HEK293 (cell line): ENCODE data around the gene CYP2D6.
"Not testable (repeated sequence)": the region's sequence is repeated elsewhere in the genome, so short reads cannot be mapped to it uniquely, and the experiment has no call there.

Source experiments
- CTCF ChIA-PET: fragments of 350-600 bp; formaldehyde crosslinking; extraction: SDS; loops from one replicate; lab custom pipeline; 2021; ENCODE audit warnings: antibody characterized with exemption; lab: Yijun Ruan, JAX
- POLR2A ChIA-PET: fragments of 300-600 bp; formaldehyde crosslinking; extraction: SDS; loops from one replicate; lab custom pipeline; 2020; ENCODE audit warnings: antibody characterized with exemption, inconsistent platforms; lab: Yijun Ruan, JAX
- H3K27ac ChIP-seq: fragments of 200-500 bp; sonication (Bioruptor generic); 2 replicates; pipeline ENCODE4 v1.5.1; 2014; ENCODE audit warnings: low read depth, low read length, control low read depth, inconsistent platforms; ENCODE audit errors: extremely low read depth
- H3K36me3 ChIP-seq, 2 experiments: fragments of 200-500 bp in 1 of 2; sonication (Bioruptor generic) in 1 of 2; 1 replicate in 1 of 2; 2 replicates in 1 of 2; pipeline ENCODE4 v1.5.1; 2014 to 2017; ENCODE audit warnings: inconsistent platforms in 2 of 2, low read length in 2 of 2; ENCODE audit not compliant: control insufficient read depth in 2 of 2, insufficient read depth in 1 of 2
- H3K4me1 ChIP-seq: fragments of 200-500 bp; sonication (Bioruptor generic); 2 replicates; pipeline ENCODE4 v1.5.1; 2014; ENCODE audit warnings: mild to moderate bottlenecking, low read length, inconsistent platforms; ENCODE audit not compliant: control insufficient read depth, insufficient read depth
- H3K4me3 ChIP-seq: 2 replicates; pipeline ENCODE4 v1.5.1; 2011; ENCODE audit warnings: low read depth, mild to moderate bottlenecking, control low read depth, low read length, moderate library complexity
- H3K9me3 ChIP-seq: fragments of 200-500 bp; sonication (Bioruptor generic); 2 replicates; pipeline ENCODE4 v1.5.1; 2014; ENCODE audit warnings: low read depth, low read length, inconsistent platforms; ENCODE audit not compliant: control insufficient read depth, insufficient read depth
- EGR2 ChIP-seq: fragments of 450-650 bp; formaldehyde crosslinking; IDR thresholded peaks from 2 replicates; pipeline ENCODE4 v1.5.1; 2016; ENCODE audit warnings: low read depth, missing biosample characterization, missing genetic modification characterization
- HOXC10 ChIP-seq: sonication (generic); formaldehyde crosslinking; IDR thresholded peaks from 2 replicates; pipeline ENCODE4 v1.8.1; 2023; ENCODE audit warnings: mild to moderate bottlenecking, missing genetic modification reagents
- MYNN ChIP-seq: fragments of 450-650 bp; formaldehyde crosslinking; IDR thresholded peaks from 2 replicates; pipeline ENCODE4 v1.5.1; 2016; ENCODE audit warnings: missing biosample characterization, missing genetic modification characterization, borderline replicate concordance
- REPIN1 ChIP-seq: fragments of 450-650 bp; formaldehyde crosslinking; IDR thresholded peaks from 2 replicates; pipeline ENCODE4 v1.5.1; 2017; ENCODE audit warnings: missing biosample characterization, missing genetic modification characterization, low read depth
- TCF7L2 ChIP-seq: IDR thresholded peaks from 2 replicates; pipeline ENCODE4 v1.6.1; 2011; ENCODE audit warnings: low read depth, mild to moderate bottlenecking, inconsistent platforms, low read length, moderate library complexity, borderline replicate concordance
- ZBTB1 ChIP-seq: fragments of 450-650 bp; formaldehyde crosslinking; IDR thresholded peaks from 2 replicates; pipeline ENCODE4 v1.5.1; 2016; ENCODE audit warnings: missing biosample characterization, missing genetic modification characterization
- ZNF112 ChIP-seq: fragments of 450-650 bp; formaldehyde crosslinking; IDR thresholded peaks from 2 replicates; pipeline ENCODE4 v1.5.0; 2017; ENCODE audit warnings: missing biosample characterization, missing genetic modification characterization
- ZNF114 ChIP-seq: fragments of 450-650 bp; formaldehyde crosslinking; IDR thresholded peaks from 2 replicates; pipeline ENCODE4 v1.5.0; 2017; ENCODE audit warnings: missing biosample characterization, missing genetic modification characterization
- ZNF169 ChIP-seq: fragments of 450-650 bp; formaldehyde crosslinking; IDR thresholded peaks from 2 replicates; pipeline ENCODE4 v1.5.1; 2016; ENCODE audit warnings: missing biosample characterization, missing genetic modification characterization
- ZNF18 ChIP-seq: fragments of 450-650 bp; formaldehyde crosslinking; IDR thresholded peaks from 2 replicates; pipeline ENCODE4 v1.5.1; 2016; ENCODE audit warnings: missing biosample characterization, missing genetic modification characterization
- ZNF248 ChIP-seq: fragments of 450-650 bp; formaldehyde crosslinking; IDR thresholded peaks from 2 replicates; pipeline ENCODE4 v1.5.1; 2017; ENCODE audit warnings: missing biosample characterization, missing genetic modification characterization
- ZNF488 ChIP-seq: fragments of 450-650 bp; formaldehyde crosslinking; IDR thresholded peaks from 2 replicates; pipeline ENCODE4 v1.5.1; 2016; ENCODE audit warnings: missing biosample characterization, missing genetic modification characterization
- ZNF501 ChIP-seq: fragments of 450-650 bp; formaldehyde crosslinking; IDR thresholded peaks from 2 replicates; pipeline ENCODE4 v1.5.1; 2016; ENCODE audit warnings: missing biosample characterization, missing genetic modification characterization
- ZNF510 ChIP-seq: fragments of 450-650 bp; formaldehyde crosslinking; IDR thresholded peaks from 2 replicates; pipeline ENCODE4 v1.5.1; 2018; ENCODE audit warnings: mild to moderate bottlenecking, missing genetic modification characterization, missing biosample characterization; ENCODE audit not compliant: insufficient replicate concordance
- ZNF560 ChIP-seq: fragments of 450-650 bp; formaldehyde crosslinking; IDR thresholded peaks from 2 replicates; pipeline ENCODE4 v1.5.1; 2017; ENCODE audit warnings: missing biosample characterization, missing genetic modification characterization, borderline replicate concordance
- ZNF701 ChIP-seq: fragments of 450-650 bp; formaldehyde crosslinking; IDR thresholded peaks from 2 replicates; pipeline ENCODE4 v1.5.1; 2016; ENCODE audit warnings: missing biosample characterization, missing genetic modification characterization
- ZNF792 ChIP-seq: fragments of 450-650 bp; formaldehyde crosslinking; IDR thresholded peaks from 2 replicates; pipeline ENCODE4 v1.5.1; 2016; ENCODE audit warnings: missing biosample characterization, missing genetic modification characterization
- TF ChIP-seq, protein P1 (sequence below): fragments of 450-650 bp; formaldehyde crosslinking; IDR thresholded peaks from 2 replicates; pipeline ENCODE4 v1.5.1; 2017; ENCODE audit warnings: missing biosample characterization, missing genetic modification characterization

CYP2D6 gene

GRCh38 chr22:42128007-42128406, 2.6 kb downstream of the CYP2D6 start:
- H3K4me3 ChIP-seq, CTCF ChIA-PET, H3K27ac ChIP-seq, H3K4me1 ChIP-seq, H3K9me3 ChIP-seq, POLR2A ChIA-PET, H3K36me3 ChIP-seq: not testable (repeated sequence)

DNA sequence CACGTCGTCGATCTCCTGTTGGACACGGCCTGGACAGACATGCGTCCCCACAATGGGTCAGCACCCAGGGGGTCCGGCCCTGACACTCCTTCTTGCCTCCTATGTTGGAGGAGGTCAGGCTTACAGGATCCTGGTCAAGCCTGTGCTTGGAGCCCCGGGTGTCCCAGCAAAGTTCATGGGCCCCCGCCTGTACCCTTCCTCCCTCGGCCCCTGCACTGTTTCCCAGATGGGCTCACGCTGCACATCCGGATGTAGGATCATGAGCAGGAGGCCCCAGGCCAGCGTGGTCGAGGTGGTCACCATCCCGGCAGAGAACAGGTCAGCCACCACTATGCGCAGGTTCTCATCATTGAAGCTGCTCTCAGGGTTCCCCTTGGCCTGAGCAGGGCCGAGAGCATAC, 3.0 kb downstream of the CYP2D6 start:
- Histone ChIP-seq H3K36me3 (no peaks in the 10 kb centered on the region), H3K4me1 (no peaks in the 10 kb centered on the region)
- no peak for TF ChIP-seq ZNF701
- TF ChIP-seq ZNF510 (tag by site-specific recombination): no peak
- no peak for TF ChIP-seq ZNF501
- no peak for TF ChIP-seq EGR2 (tag by site-specific recombination)
- no peak for TF ChIP-seq HOXC10 (CRISPR knock-in tag)
- TF ChIP-seq ZNF792 (tag by site-specific recombination): no peak
- no peak for TF ChIP-seq REPIN1 (tag by site-specific recombination)
- no peak for TF ChIP-seq ZBTB1 (tag by site-specific recombination)
- no peak for TF ChIP-seq MYNN (tag by site-specific recombination)
- no peak for TF ChIP-seq ZNF169 (tag by site-specific recombination)
- TF ChIP-seq ZNF112 (tag by site-specific recombination): no peak
- no peak for TF ChIP-seq ZNF248 (tag by site-specific recombination)
- TF ChIP-seq ZNF560 (tag by site-specific recombination): no peak
- no peak for TF ChIP-seq ZNF18 (tag by site-specific recombination)
- TF ChIP-seq TCF7L2: no peak
- TF ChIP-seq ZNF488 (tag by site-specific recombination): no peak
- no peak for TF ChIP-seq ZNF114 (tag by site-specific recombination)
- TF ChIP-seq, protein P1, sequence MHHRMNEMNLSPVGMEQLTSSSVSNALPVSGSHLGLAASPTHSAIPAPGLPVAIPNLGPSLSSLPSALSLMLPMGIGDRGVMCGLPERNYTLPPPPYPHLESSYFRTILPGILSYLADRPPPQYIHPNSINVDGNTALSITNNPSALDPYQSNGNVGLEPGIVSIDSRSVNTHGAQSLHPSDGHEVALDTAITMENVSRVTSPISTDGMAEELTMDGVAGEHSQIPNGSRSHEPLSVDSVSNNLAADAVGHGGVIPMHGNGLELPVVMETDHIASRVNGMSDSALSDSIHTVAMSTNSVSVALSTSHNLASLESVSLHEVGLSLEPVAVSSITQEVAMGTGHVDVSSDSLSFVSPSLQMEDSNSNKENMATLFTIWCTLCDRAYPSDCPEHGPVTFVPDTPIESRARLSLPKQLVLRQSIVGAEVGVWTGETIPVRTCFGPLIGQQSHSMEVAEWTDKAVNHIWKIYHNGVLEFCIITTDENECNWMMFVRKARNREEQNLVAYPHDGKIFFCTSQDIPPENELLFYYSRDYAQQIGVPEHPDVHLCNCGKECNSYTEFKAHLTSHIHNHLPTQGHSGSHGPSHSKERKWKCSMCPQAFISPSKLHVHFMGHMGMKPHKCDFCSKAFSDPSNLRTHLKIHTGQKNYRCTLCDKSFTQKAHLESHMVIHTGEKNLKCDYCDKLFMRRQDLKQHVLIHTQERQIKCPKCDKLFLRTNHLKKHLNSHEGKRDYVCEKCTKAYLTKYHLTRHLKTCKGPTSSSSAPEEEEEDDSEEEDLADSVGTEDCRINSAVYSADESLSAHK (tag by site-specific recombination): no peak
- TF ChIP-seq, all 188 proteins: peak for 0
- ChIA-PET CTCF (no interaction called here), POLR2A (no interaction called here)
- H3K27ac ChIP-seq: no peak overlapping the region
- H3K9me3 ChIP-seq: no peaks in the 10 kb centered on the region
- no peak overlapping the region for H3K4me3 ChIP-seq

- POLR2A ChIA-PET, CTCF ChIA-PET, H3K27ac ChIP-seq, H3K4me1 ChIP-seq, H3K9me3 ChIP-seq, H3K36me3 ChIP-seq, H3K4me3 ChIP-seq: not testable (repeated sequence)
Measured at GRCh38 chr22:42123529-42123928, 7.1 kb downstream of the CYP2D6 start.

DNA sequence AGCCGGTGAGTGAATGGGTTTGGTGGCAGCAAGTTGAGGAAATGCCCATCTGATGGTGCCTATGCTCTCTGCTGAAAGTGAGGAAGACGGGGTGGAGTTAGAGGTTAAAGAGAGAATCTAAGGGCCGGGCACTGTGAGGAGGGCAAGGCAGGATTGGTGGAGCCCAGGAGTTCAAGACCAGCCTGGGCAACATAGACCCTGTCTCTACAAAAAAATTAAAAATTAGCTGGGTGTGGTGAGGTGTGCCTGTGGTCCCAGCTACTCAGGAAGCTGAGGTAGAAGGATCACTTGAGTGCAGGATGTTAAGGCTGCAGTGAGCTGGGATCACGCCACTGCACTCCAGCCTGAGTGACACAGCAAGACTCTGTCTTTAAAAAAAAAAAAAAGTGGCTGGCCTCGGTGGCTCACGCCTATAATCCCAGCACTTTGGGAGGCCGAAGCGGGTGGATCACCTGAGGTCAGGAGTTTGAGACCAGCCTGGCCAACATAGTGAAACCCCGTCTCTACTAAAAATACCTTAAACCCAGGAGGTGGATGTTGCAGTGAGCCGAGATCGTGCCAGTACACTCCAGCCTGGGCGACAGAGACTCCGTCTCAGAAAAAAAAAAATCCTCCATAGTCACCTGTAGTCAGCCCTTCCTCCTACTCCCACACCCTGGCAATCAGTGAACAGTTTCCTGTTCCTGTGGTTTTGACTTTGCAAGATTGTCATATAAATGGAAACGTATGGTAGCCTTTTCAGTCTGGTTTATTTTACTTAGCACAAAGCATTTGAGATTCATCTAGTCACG, 10.2 kb downstream of the CYP2D6 start:
- H3K4me1 ChIP-seq, H3K4me3 ChIP-seq, H3K27ac ChIP-seq, H3K36me3 ChIP-seq, POLR2A ChIA-PET, H3K9me3 ChIP-seq: not testable (repeated sequence)
- CTCF ChIA-PET: interaction anchor here (2.2 kb wide), 1 partner anchor 8 kb away, joined by 16 read pairs; no protein-coding TSS in a partner anchor
